ENCODE data around the gene NYNRIN. TPM values are rescaled to one million over a fixed set of nuclear protein-coding genes. Genes with fewer than 3 reads are reported as not detected.

NYNRIN gene
- polyA plus RNA-seq, 3 donors = 0.18 to 0.84 (median 0.40) TPM

DNA sequence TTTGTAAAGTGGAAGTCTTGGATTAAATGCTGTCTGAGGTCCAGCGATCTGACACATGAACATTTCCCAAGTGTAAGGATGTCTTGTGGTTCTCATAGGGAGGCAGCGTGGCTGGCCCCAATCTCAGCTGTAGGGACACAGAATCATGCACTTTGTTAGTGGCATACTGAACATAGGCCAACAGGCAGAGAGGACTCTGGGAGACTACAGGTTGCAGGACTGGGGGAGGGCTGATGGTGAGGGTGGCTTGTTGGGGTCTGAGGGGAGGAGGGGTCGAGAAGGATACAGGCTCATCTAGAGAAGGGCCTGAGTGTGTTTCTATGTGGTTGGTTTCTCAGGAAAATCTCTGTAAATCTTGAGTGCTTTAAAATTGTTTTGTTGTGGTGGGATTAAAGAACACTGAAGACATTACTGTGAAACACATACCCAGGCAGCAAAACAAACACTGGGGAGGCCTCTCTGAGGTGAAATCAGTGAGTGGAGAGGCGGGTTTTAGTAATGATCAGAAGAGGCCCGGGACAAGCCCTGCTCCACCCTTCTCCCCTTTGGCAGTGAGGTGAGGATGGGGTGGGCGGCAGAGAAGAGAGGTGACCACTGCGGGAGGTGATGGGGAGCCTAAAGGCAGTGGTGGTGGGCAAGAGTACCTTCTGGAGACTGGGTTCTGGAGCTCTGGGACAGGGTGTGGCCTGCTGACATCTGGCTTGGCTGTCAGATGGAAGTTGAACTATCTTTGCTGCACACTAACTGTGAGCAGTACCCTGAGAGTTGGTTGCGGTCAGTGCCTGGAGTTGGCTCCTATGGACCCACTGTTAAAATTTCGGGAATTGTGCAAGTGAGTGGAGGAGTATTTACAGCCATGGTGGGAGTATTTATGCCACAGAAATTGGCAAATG is 3.3 kb downstream of the NYNRIN start:
- TF ChIP-seq, protein P1, sequence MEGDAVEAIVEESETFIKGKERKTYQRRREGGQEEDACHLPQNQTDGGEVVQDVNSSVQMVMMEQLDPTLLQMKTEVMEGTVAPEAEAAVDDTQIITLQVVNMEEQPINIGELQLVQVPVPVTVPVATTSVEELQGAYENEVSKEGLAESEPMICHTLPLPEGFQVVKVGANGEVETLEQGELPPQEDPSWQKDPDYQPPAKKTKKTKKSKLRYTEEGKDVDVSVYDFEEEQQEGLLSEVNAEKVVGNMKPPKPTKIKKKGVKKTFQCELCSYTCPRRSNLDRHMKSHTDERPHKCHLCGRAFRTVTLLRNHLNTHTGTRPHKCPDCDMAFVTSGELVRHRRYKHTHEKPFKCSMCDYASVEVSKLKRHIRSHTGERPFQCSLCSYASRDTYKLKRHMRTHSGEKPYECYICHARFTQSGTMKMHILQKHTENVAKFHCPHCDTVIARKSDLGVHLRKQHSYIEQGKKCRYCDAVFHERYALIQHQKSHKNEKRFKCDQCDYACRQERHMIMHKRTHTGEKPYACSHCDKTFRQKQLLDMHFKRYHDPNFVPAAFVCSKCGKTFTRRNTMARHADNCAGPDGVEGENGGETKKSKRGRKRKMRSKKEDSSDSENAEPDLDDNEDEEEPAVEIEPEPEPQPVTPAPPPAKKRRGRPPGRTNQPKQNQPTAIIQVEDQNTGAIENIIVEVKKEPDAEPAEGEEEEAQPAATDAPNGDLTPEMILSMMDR (IDR thresholded peaks at IDR 0.05) = no peak
- H3K36me3 ChIP-seq (replicated peaks in 1 of 2; ENCODE audit: control insufficient read depth in 1 of 2, insufficient read depth in 2 of 2, low read length in 2 of 2) = no peaks in the 10 kb centered on the region
- no peak overlapping the region for H3K9ac ChIP-seq (ENCODE audit: insufficient read depth, low read length, poor library complexity, severe bottlenecking)
- no peak overlapping the region for H3K27ac ChIP-seq (ENCODE audit: low read depth in 1 of 2, low read length in 2 of 2)
- Mint-ChIP-seq H3K9me3 (peaks cover 0 to 2% (median 0%) of the 10 kb centered on the region in 7 donors), H3K4me1 (peaks cover 21% of the 10 kb centered on the region), H3K27ac (peak overlapping the region in 1 of 7 donors; percentile 34), H3K4me3 (no peak overlapping the region), H3K27me3 (ENCODE audit: low read depth in 3 of 3) (peaks cover 6 to 14% (median 9%) of the 10 kb centered on the region in 3 donors), H3K36me3 (peaks cover 0 to 4% of the 10 kb centered on the region in 2 donors)
- H3K27me3 ChIP-seq (ENCODE audit: control insufficient read depth in 2 of 2, insufficient read depth in 2 of 2, low read length in 2 of 2) = peaks cover 0 to 7% of the 10 kb centered on the region in 2 donors
- H3K79me2 ChIP-seq (ENCODE audit: insufficient read depth, low read length) = no peaks in the 10 kb centered on the region
- H3K4me1 ChIP-seq (ENCODE audit: control insufficient read depth in 1 of 2, insufficient read depth in 2 of 2, low read length in 2 of 2) = peaks cover 20 to 23% of the 10 kb centered on the region in 2 donors
- 83% methylated on average over 4 of the region's 9 CpGs for WGBS (ENCODE audit: insufficient coverage)
- no peak overlapping the region for H3K4me3 ChIP-seq (replicated peaks in 1 of 3; ENCODE audit: low read depth in 2 of 3, low read length in 3 of 3)
- H2AFZ ChIP-seq (ENCODE audit: insufficient read depth, low read depth, low read length, poor library complexity, severe bottlenecking) = no peak overlapping the region
- no peaks in the 10 kb centered on the region for H3K9me3 ChIP-seq (replicated peaks in 1 of 2; ENCODE audit: control insufficient read depth in 1 of 2, insufficient read depth in 1 of 2, low read length in 2 of 2)
- no peaks in the 10 kb centered on the region for H4K20me1 ChIP-seq (ENCODE audit: insufficient read depth, low read length)
- no peak for DNase-seq
- H3K4me2 ChIP-seq (replicated peaks; ENCODE audit: extremely low read depth, low read length, poor library complexity, severe bottlenecking) = no peak overlapping the region
- intact Hi-C loops (cut with micrococcal nuclease) = no loop called here

DNA sequence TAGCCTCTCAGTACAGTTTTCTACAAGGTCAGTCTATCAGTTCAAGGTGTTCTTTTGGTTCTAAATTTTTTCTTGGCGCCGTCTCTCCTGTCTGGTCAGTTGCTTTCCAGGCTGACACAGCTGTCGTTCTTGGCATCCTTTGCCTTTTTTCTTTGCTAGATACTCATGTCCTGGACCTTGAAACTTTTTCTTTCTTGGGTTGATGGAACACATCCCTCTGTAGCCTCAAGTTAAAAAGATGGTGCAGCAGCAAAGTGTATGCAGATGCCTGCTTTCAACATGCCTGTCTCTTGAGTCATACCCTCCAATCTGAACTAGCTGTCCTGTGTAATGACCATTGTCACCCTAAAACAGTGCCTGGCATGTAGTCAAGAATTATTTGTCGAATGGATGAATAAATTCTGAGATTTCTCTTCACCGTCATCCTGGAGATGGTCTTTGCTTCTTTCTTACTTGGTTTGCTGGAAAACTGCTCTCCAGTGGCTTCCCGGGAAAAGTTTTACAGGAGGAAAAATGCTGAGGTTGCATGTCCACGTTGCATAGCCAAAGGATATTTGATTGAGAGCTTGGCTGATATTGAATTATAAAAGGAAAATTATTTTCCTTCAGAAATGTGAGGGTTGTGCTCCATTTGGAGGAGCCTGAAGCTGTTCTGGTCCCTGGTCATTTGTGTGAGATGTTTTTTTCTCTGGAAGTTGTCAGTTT is 4.6 kb downstream of the NYNRIN start:
- H3K4me3 Mint-ChIP-seq = no peak overlapping the region
- no peaks in the 10 kb centered on the region for H3K36me3 ChIP-seq (replicated peaks in 1 of 2; ENCODE audit: control insufficient read depth in 1 of 2, insufficient read depth in 2 of 2, low read length in 2 of 2)
- DNase-seq = no peak
- H3K9me3 Mint-ChIP-seq = peaks cover 0 to 2% (median 0%) of the 10 kb centered on the region in 7 donors
- H3K27me3 Mint-ChIP-seq (ENCODE audit: low read depth in 3 of 3) = peaks cover 6 to 14% (median 9%) of the 10 kb centered on the region in 3 donors
- peaks cover 0 to 7% of the 10 kb centered on the region in 2 donors for H3K27me3 ChIP-seq (ENCODE audit: control insufficient read depth in 2 of 2, insufficient read depth in 2 of 2, low read length in 2 of 2)
- H3K9me3 ChIP-seq (replicated peaks in 1 of 2; ENCODE audit: control insufficient read depth in 1 of 2, insufficient read depth in 1 of 2, low read length in 2 of 2) = no peaks in the 10 kb centered on the region
- 98% methylated on average over 5 of the region's 7 CpGs for WGBS (ENCODE audit: insufficient coverage)
- peaks cover 11 to 16% of the 10 kb centered on the region in 2 donors for H3K4me1 ChIP-seq (ENCODE audit: control insufficient read depth in 1 of 2, insufficient read depth in 2 of 2, low read length in 2 of 2)
- H3K36me3 Mint-ChIP-seq = peaks cover 0 to 4% of the 10 kb centered on the region in 2 donors
- TF ChIP-seq, protein P1 (IDR thresholded peaks at IDR 0.05) = no peak
- no peak overlapping the region for H3K4me2 ChIP-seq (replicated peaks; ENCODE audit: extremely low read depth, low read length, poor library complexity, severe bottlenecking)
- H2AFZ ChIP-seq (ENCODE audit: insufficient read depth, low read depth, low read length, poor library complexity, severe bottlenecking) = no peak overlapping the region
- H3K4me3 ChIP-seq (replicated peaks in 1 of 3; ENCODE audit: low read depth in 2 of 3, low read length in 3 of 3) = no peak overlapping the region
- H3K79me2 ChIP-seq (ENCODE audit: insufficient read depth, low read length) = no peaks in the 10 kb centered on the region
- peaks cover 14% of the 10 kb centered on the region for H3K4me1 Mint-ChIP-seq
- H4K20me1 ChIP-seq (ENCODE audit: insufficient read depth, low read length) = no peaks in the 10 kb centered on the region
- H3K27ac ChIP-seq (ENCODE audit: low read depth in 1 of 2, low read length in 2 of 2) = no peak overlapping the region
- no peak overlapping the region for H3K9ac ChIP-seq (ENCODE audit: insufficient read depth, low read length, poor library complexity, severe bottlenecking)
- intact Hi-C loops (cut with micrococcal nuclease) = no loop called here
- H3K27ac Mint-ChIP-seq = no peak overlapping the region

Data from CD14-positive monocyte (primary cell).